Left ventricle myocardium superior (tissue), 1 donor: Measurements from ENCODE around the gene BIRC6. TPM values are rescaled to one million over a fixed set of nuclear protein-coding genes. Genes with fewer than 3 reads are reported as not detected.

Experiments
- ATAC-seq: fragments of 200-7000 bp; cut with Tn5 transposase; one replicate; pipeline ENCODE4 v1.9.1; 2020; ENCODE audit warnings: mild to moderate bottlenecking, moderate library complexity
- DNase-seq: peaks from one replicate; pipeline ENCODE4 v3.0.0-alpha.2; 2020
- intact Hi-C: fragments of 100-400 bp; cut with micrococcal nuclease; formaldehyde crosslinking; loops from one replicate; pipeline ENCODE4 v1.11.0; 2022
- total RNA-seq: library from RNA; stranded (reverse); fragmentation: NEBNext Ultra II Directional; extraction: Animal tissue kit (Norgen Biotek cat#: 25700); gene quantifications from one replicate; pipeline ENCODE4 v1.2.1, GENCODE V29; 2021
- donor health status: DM: no; HTN: yes; CAD: no; lungs with severe emphysema.

BIRC6 gene
- total RNA-seq, 1 donor from 2014 or later = 32.3 TPM

DNA sequence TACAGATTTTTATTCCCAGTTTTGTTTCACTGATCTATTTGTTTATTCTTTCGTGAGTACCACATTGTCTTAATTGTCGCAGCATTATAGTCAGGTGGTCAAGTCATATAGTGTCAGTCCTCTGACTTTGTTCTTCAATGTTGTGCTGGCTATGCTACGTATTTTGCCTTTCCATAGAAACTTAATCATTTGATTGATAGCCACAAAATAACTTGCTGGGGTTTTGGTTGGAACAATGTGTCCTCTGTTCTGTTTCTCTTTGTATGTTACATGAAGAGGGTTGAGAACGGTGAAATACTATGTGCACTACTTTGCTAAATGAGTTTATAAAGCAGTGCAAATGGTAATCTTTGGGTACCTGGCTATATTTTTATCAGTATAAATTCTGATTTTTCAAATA lies 206.1 kb downstream of the BIRC6 start:
- intact Hi-C loops = no loop called here
- no peak for ATAC-seq
- no peak for DNase-seq

DNA sequence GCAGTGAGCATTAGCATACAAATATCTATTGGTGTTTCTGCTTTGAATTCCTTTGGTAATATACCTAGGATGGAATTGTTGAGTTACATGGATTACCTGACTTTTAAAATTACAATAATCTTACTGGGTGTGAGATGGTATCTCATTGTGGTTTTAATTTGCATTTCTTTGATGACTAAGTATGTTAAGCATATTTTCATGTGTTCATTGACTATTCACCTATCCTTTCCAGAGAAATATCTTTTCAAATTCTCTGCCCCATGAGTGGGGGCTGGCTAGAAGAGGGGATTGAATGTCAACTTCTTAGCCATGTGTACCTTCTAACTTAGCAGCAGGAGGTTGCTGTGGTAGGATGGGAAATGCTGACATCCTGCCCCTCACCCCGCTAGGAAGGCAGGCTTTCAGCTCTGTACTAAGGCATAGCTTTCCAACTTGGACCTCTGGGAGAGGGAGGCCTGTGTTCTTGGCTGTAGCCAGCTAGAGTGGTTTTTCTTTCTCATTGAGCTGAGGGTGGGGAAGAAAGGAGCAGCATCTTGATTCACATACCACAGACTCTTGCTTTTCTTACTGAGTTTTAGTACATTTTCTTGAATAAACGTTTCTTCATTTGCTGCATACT lies 207.7 kb downstream of the BIRC6 start:
- intact Hi-C loops = no loop called here
- ATAC-seq (no peak), DNase-seq (no peak)

- intact Hi-C loops = no loop called here
- no peak for ATAC-seq
- no peak for DNase-seq
Measured at GRCh38 chr2:32565902-32566301, 209.1 kb downstream of the BIRC6 start.

- intact Hi-C loops = no loop called here
- DNase-seq = no peak
- ATAC-seq = no peak
Measured at GRCh38 chr2:32572030-32572429, 215.2 kb downstream of the BIRC6 start.

GRCh38 chr2:32572737-32573136 lies 215.9 kb downstream of the BIRC6 start:
- ATAC-seq (no peak), DNase-seq (no peak)
- intact Hi-C loops = no loop called here

DNA sequence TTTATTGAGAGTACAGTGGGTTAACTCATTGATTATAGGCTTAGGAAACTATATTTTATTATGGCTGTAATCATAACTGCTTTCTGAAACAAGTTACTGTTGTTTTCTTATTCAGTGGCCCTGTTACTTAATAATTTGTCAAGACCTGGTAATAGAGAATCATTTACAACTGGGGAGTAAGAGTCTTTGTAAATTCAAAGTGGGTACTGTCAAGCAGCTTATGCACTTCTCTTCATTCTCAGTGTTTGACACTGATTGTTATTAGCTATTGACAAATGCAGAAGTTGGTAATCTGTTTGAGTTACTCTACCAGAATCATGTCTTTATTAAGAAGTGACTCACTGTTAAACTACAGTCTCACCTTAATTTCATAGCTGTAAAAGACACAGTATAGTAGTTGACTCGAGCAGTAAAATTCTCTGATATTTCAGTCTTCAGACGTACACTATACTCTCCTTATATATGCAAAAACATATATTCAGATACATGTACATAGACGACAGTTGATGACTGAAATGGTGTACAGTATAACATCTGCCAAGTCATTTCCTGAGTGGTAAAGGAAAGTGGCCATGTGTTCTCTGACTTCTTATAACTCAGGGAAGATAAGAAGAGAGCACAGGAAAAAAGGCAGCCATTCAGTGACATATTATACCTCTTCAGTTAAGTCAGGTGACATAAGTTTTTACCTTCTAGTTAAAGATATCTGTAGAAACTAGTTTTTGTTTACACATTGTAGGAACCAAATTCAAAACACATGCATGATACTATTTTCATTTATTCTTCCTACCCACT lies 235.0 kb downstream of the BIRC6 start:
- DNase-seq = no peak
- intact Hi-C loops = no loop called here
- peak; percentile 38 for ATAC-seq

- DNase-seq (no peak), ATAC-seq (no peak)
- intact Hi-C loops = no loop called here
Measured at GRCh38 chr2:32594573-32594972, 237.8 kb downstream of the BIRC6 start.

DNA sequence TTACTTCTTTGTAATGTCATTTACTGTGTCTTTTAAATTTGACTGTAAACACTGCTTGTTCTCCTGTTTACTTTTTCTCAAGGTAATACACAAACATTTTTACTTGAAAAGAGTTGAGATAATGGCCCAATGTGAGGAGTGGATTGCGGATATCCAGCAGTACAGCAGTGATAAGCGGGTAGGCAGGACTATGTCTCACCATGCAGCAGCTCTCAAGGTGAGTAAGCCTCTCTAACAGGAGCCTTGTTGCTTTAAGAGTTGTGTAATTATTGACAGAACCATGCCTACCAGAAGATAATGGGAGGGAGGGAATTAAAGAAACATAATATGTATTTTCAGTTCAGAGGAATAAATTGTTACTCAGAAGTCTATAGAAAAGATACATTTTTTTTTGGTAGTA lies 254.5 kb downstream of the BIRC6 start:
- ATAC-seq (no peak), DNase-seq (no peak)
- intact Hi-C loops = no loop called here

GRCh38 chr2:32611771-32612170 lies 254.9 kb downstream of the BIRC6 start:
- ATAC-seq (no peak), DNase-seq (no peak)
- intact Hi-C loops = no loop called here

- intact Hi-C loops = no loop called here
- ATAC-seq = no peak
Measured at GRCh38 chr2:32614084-32614483, 257.3 kb downstream of the BIRC6 start.

DNA sequence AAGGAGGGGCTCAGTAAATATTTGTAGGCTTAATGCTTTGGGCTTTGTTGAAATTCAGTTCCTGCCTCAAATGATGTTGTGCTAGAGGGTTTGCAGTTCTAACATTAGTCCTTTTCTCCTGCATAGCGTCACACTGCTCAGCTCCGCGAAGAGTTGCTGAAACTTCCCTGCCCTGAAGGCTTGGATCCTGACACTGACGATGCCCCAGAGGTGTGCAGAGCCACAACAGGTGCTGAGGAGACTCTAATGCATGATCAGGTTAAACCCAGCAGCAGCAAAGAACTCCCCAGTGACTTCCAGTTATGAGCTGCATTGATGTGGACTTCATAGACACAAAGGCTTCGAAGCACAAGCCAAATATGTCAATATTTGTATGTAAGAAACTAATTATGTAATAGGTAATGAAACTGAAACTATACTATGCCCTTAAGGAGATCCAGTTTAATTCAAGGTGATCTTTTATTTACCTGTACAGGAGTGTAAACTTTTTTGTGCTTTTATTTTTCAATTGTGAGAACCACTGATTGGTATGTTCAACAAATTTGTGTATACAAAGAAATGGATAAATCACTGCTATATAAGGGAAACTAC lies 260.9 kb downstream of the BIRC6 start:
- DNase-seq (no peak), ATAC-seq (no peak)
- intact Hi-C loops = no loop called here

More at GRCh38 chr2:32614084-32614483, 257.3 kb downstream of the BIRC6 start:
- no peak for DNase-seq

GRCh38 chr2:32622570-32623310 lies 265.9 kb downstream of the BIRC6 start:
- DNase-seq (no peak), ATAC-seq (peak; percentile 53)
- intact Hi-C loops = no loop called here

DNA sequence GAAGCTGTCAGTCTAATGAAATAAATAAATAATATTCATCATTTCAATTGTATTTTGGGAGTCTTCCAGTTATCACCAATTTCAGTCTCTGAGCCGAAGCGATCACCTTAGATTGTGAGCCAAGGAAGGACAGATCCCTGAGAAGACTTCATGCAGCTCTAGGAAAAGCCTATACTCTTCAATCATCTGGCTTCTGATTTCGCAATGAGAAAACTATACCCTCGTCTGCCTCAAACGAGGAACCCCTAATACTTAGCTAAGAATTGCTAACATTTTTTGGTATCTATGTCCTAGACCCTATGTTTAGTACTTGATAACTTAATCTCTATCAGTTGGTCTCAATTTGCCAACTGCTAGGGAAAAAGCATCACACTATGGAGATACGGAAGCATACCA lies 266.5 kb downstream of the BIRC6 start:
- intact Hi-C loops = no loop called here
- ATAC-seq (no peak), DNase-seq (no peak)

- intact Hi-C loops = no loop called here
- ATAC-seq (no peak), DNase-seq (no peak)
Measured at GRCh38 chr2:32624812-32625211, 268.0 kb downstream of the BIRC6 start.

GRCh38 chr2:32626639-32627221 lies 269.9 kb downstream of the BIRC6 start:
- DNase-seq (no peak), ATAC-seq (no peak)
- intact Hi-C loops = no loop called here

GRCh38 chr2:32627441-32627813 lies 270.6 kb downstream of the BIRC6 start:
- ATAC-seq = peak; percentile 63
- intact Hi-C loops = no loop called here
- peak; percentile 48 for DNase-seq

DNA sequence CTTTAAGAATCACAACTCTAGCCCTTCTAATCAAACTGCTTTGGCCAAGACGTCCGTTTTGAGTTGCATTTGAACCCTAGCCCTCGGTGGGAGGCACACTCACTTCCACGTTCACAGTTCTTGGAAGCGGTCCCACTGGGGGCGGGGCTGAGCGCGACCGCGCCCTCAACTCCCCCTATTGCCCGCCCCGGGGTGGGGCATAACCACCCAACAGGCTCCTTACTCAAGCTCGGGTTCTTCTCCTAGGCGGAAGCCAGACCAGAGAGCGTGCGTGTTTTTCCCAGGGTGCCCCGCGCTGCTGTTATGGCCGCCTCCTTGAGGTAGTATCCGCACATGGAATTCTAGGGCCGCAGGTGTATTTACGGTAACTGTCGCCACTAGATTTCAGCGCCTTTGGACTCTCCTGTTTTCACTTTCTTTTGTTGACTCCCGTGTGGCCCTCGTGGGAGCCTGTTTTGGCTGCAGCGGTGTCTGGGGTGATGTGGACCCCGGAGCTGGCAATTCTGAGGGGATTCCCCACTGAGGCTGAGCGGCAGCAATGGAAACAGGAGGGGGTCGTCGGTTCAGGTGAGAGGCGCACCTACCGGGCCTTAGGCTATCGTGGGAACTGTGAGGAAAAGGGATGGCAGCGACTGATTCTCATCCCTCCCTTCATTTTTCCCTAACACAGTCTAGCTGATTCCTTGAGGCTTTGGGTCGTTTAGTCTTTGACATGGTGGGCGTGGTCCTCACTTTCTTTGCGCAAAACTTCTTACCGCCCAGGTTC lies 271.2 kb downstream of the BIRC6 start, which contains the start of gene TTC27:
Gene TTC27 (plus strand): TSS at position 237 of the 766 bp plus-strand sequence. CDS start 243 bp downstream, at position 480.
- peak; percentile 99 for ATAC-seq
- intact Hi-C loops = no loop called here
- DNase-seq = peak; percentile 97

DNA sequence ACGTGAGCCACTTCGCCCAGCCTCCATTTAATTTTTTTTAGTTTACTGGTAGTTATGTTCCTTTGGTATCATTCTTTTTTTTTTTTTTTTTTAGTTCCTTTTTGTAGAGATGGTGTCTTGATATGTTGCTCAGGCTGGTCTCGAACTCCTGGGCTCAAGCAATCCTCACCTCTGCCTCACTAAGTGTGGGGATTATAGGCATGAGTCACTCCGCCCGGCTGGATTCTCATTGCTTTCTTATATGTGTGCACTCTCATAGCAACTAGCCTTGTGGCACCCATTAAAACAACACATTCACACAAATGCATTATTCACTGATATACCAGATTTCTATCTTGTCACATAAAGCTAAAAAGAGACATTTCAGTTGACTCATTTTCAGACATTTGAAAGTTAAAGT lies 275.3 kb downstream of the BIRC6 start:
- DNase-seq (no peak), ATAC-seq (no peak)

DNA sequence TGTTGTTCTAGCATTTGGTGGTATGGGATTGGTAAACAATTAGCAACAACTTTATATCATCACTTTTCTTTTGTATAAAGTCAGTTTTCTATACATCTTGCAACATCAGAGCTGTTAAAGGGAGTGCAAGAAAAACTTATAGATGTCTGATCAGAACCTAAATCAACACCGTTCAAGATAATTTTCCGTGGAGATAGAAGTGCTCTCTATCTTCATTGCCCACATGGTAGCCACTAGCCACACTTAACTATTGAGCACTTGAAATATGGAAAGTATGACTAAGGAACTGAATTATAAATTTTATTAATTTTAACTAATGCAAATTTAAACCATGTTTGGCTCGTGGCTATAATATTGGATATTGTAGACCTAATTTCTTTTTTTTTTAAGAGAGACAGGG lies 276.2 kb downstream of the BIRC6 start:
- intact Hi-C loops = no loop called here
- ATAC-seq = no peak

More for the DNA sequence above, 275.3 kb downstream of the BIRC6 start:
- intact Hi-C loops = no loop called here

More for the DNA sequence above, 276.2 kb downstream of the BIRC6 start:
- no peak for DNase-seq
